Thyroid gland (tissue), 4 donors: ENCODE data around the gene PPARG.

ENCODE experiments used
- CTCF ChIP-seq, 6 experiments: fragments of 200-600 bp in 3 of 6; fragments of 450-650 bp in 3 of 6; sonication (generic) in 3 of 6; IDR thresholded peaks; one replicate each; pipeline ENCODE4 v1.5.1; 2016 to 2019; ENCODE audit warnings: antibody characterized with exemption in 6 of 6, mild to moderate bottlenecking in 2 of 6, inconsistent platforms in 1 of 6, moderate library complexity in 1 of 6
- POLR2A ChIP-seq, 2 donors: fragments of 450-650 bp; IDR thresholded peaks; one replicate each; pipeline ENCODE4 v1.6.1; 2017; ENCODE audit warnings: antibody characterized with exemption in 2 of 2, mild to moderate bottlenecking in 2 of 2, moderate library complexity in 1 of 2

GRCh38 chr3:12370758-12371157 lies 81.9 kb downstream of the PPARG start:
- TF ChIP-seq POLR2A (IDR thresholded peaks at IDR 0.05) (no peak), CTCF (IDR thresholded peaks at IDR 0.05) (no peak)
